HepG2 (cell line): ENCODE measurements around the gene C16orf87. TPM values are rescaled to one million over a fixed set of nuclear protein-coding genes. Genes with fewer than 3 reads are reported as not detected.

Experiments used
- ATF5 ChIP-seq: sonication (generic); formaldehyde crosslinking; IDR thresholded peaks from 2 replicates; pipeline ENCODE4 v1.4.0; 2020; ENCODE audit warnings: mild to moderate bottlenecking, low read depth, missing genetic modification reagents
- ATF7 ChIP-seq, 2 experiments: fragments of 450-650 bp in 1 of 2; sonication (generic) in 1 of 2; formaldehyde crosslinking in 1 of 2; IDR thresholded peaks; 2 replicates each; pipeline versions ENCODE4 v1.4.0 to v1.6.1; 2016 to 2020; ENCODE audit warnings: antibody characterized with exemption in 1 of 2, mild to moderate bottlenecking in 1 of 2, missing genetic modification reagents in 1 of 2
- ATM ChIP-seq: fragments of 450-650 bp; IDR thresholded peaks from 2 replicates; pipeline ENCODE4 v1.7.1; 2017; ENCODE audit warnings: mild to moderate bottlenecking, borderline replicate concordance
- CHD2 ChIP-seq: IDR thresholded peaks from 2 replicates; pipeline ENCODE4 v1.6.1; 2011; ENCODE audit warnings: low read depth, low read length, improper control_type of control experiment
- FOXK1 ChIP-seq: sonication (generic); formaldehyde crosslinking; IDR thresholded peaks from 2 replicates; pipeline ENCODE4 v1.4.0; 2020; ENCODE audit warnings: low read depth, missing genetic modification reagents, borderline replicate concordance
- GLMP ChIP-seq: sonication (generic); formaldehyde crosslinking; IDR thresholded peaks from 2 replicates; pipeline ENCODE4 v1.9.0; 2021; ENCODE audit warnings: missing genetic modification reagents, mild to moderate bottlenecking, borderline replicate concordance
- HMGA1 ChIP-seq: sonication (generic); formaldehyde crosslinking; conservative IDR thresholded peaks from 2 replicates; pipeline ENCODE4 v1.4.0; 2020; ENCODE audit warnings: missing genetic modification reagents
- IRF1 ChIP-seq: sonication (generic); formaldehyde crosslinking; IDR thresholded peaks from 2 replicates; pipeline ENCODE4 v1.4.0; 2020; ENCODE audit warnings: low read depth, mild to moderate bottlenecking, missing genetic modification reagents
- IRF2 ChIP-seq: IDR thresholded peaks from 2 replicates; pipeline ENCODE4 v1.6.1; 2018; ENCODE audit warnings: missing genetic modification reagents, missing compliant biosample characterization
- KLF12 ChIP-seq: sonication (generic); formaldehyde crosslinking; IDR thresholded peaks from 2 replicates; pipeline ENCODE4 v1.4.0; 2020; ENCODE audit warnings: missing genetic modification reagents, borderline replicate concordance
- NR1H2 ChIP-seq: sonication (generic); formaldehyde crosslinking; IDR thresholded peaks from 2 replicates; pipeline ENCODE4 v1.8.1; 2022; ENCODE audit warnings: low read depth, missing genetic modification reagents, borderline replicate concordance
- PAXIP1 ChIP-seq: sonication (generic); formaldehyde crosslinking; conservative IDR thresholded peaks from 2 replicates; pipeline ENCODE4 v1.4.0; 2020; ENCODE audit warnings: mild to moderate bottlenecking, missing genetic modification reagents, moderate library complexity
- PHF21A ChIP-seq: sonication (generic); formaldehyde crosslinking; IDR thresholded peaks from 2 replicates; pipeline ENCODE4 v1.5.0; 2020; ENCODE audit warnings: mild to moderate bottlenecking, missing genetic modification reagents
- RCOR2 ChIP-seq: IDR thresholded peaks from 2 replicates; pipeline ENCODE4 v1.6.1; 2016; ENCODE audit warnings: missing biosample characterization, missing genetic modification reagents
- RFXAP ChIP-seq: sonication (generic); formaldehyde crosslinking; IDR thresholded peaks from 2 replicates; pipeline ENCODE4 v1.4.0; 2020; ENCODE audit warnings: missing genetic modification reagents, borderline replicate concordance
- SP4 ChIP-seq: sonication (generic); formaldehyde crosslinking; IDR thresholded peaks from 2 replicates; pipeline ENCODE4 v1.8.1; 2023; ENCODE audit warnings: mild to moderate bottlenecking, missing genetic modification reagents
- THAP11 ChIP-seq: IDR thresholded peaks from 2 replicates; pipeline ENCODE4 v1.6.1; 2016; ENCODE audit warnings: missing biosample characterization, missing genetic modification reagents
- THRA ChIP-seq: sonication (generic); formaldehyde crosslinking; IDR thresholded peaks from 2 replicates; pipeline ENCODE4 v1.4.0; 2020; ENCODE audit warnings: missing genetic modification reagents, borderline replicate concordance
- U2AF2 ChIP-seq: fragments of 200-400 bp; formaldehyde crosslinking; IDR thresholded peaks from 2 replicates; pipeline ENCODE4 v1.6.1; 2017; ENCODE audit warnings: low read depth, mild to moderate bottlenecking, low read length
- ZNF552 ChIP-seq: sonication (generic); formaldehyde crosslinking; IDR thresholded peaks from 2 replicates; pipeline ENCODE4 v1.9.0; 2022; ENCODE audit warnings: missing genetic modification reagents, mild to moderate bottlenecking, borderline replicate concordance
- ZNF572 ChIP-seq: sonication (generic); formaldehyde crosslinking; IDR thresholded peaks from 2 replicates; pipeline ENCODE4 v1.5.1; 2020; ENCODE audit warnings: mild to moderate bottlenecking, missing genetic modification reagents
- polyA plus RNA-seq, 8 experiments: library from polyadenylated mRNA; depleted of rRNA in 3 of 8; stranded (reverse) in 7 of 8; unstranded in 1 of 8; fragments of >200 nt; fragmentation: Illumina TruSeq in 4 of 8; extraction: Trizol in 4 of 8; gene quantifications; 2 replicates each; pipeline versions ENCODE4 v1.2.1 to v1.2.3, GENCODE V29; 2011 to 2016; ENCODE audit warnings: low read depth in 4 of 8, missing spikeins in 1 of 8, mixed read lengths in 1 of 8; ENCODE audit not compliant: insufficient read depth in 1 of 8
- total RNA-seq, 5 experiments: library from RNA; depleted of rRNA; stranded (reverse); fragments of >200 nt; fragmentation: Illumina TruSeq; extraction: Trizol; gene quantifications; 2 replicates each; pipeline ENCODE4 v1.2.3, GENCODE V29; 2016; ENCODE audit warnings: low read depth in 1 of 5

C16orf87 gene
- total and polyA plus RNA-seq, 2 of the 13 experiments (the other 11 are each of a cell fraction or from before 2014, with no cell fraction given): 8.6 to 19.5 TPM

GRCh38 chr16:46832757-46833459 is 1.9 kb upstream of the C16orf87 start (continued):
- TF ChIP-seq RCOR2 (CRISPR knock-in tag) (0 out of 2 replicates have a peak, but pooled peaks have one; percentile 34), ZNF552 (CRISPR knock-in tag) (no peak), SP4 (CRISPR knock-in tag) (no peak), PAXIP1 (CRISPR knock-in tag) (peak; percentile 56), CHD2 (no peak), ATF7 (IDR thresholded peaks at IDR 0.05) (no peak), ATF7 (CRISPR knock-in tag; IDR thresholded peaks at IDR 0.05) (no peak), GLMP (no peak), NR1H2 (CRISPR knock-in tag) (no peak), IRF1 (CRISPR knock-in tag) (no peak), THAP11 (no peak), ATM (no peak), HMGA1 (CRISPR knock-in tag) (no peak), ATF5 (CRISPR knock-in tag) (no peak), IRF2 (CRISPR knock-in tag) (0 out of 2 replicates have a peak, but pooled peaks have one; percentile 29), U2AF2 (no peak), KLF12 (CRISPR knock-in tag) (no peak), ZNF572 (CRISPR knock-in tag) (no peak), PHF21A (CRISPR knock-in tag) (0 out of 2 replicates have a peak, but pooled peaks have one; percentile 16), RFXAP (CRISPR knock-in tag) (no peak), THRA (peak; percentile 40; the same call in 1 of the 2 replicates), FOXK1 (CRISPR knock-in tag) (no peak)
